Liver (tissue), 3 donors: ENCODE results near the gene CBX5.

Experiments used
- FOXA1 ChIP-seq: IDR thresholded peaks from 2 replicates; pipeline ENCODE4 v1.6.1; 2016; ENCODE audit warnings: antibody characterized with exemption
- JUND ChIP-seq, 2 donors: IDR thresholded peaks; 2 replicates each; pipeline ENCODE4 v1.6.1; 2016; ENCODE audit warnings: antibody characterized with exemption in 2 of 2
- SP1 ChIP-seq: IDR thresholded peaks from 2 replicates; pipeline ENCODE4 v1.6.1; 2018; ENCODE audit warnings: antibody characterized with exemption, mild to moderate bottlenecking
- TAF1 ChIP-seq: conservative IDR thresholded peaks from 2 replicates; pipeline ENCODE4 v1.6.1; 2016; ENCODE audit warnings: antibody characterized with exemption, mild to moderate bottlenecking
- TF ChIP-seq, protein P1 (sequence below): fragments of 150-350 bp; IDR thresholded peaks from 2 replicates; pipeline ENCODE4 v1.5.1; 2017; ENCODE audit warnings: improper control_type of control experiment, low read depth, low read length; ENCODE audit not compliant: missing input control
- TF ChIP-seq, protein P2 (sequence below): IDR thresholded peaks from 2 replicates; pipeline ENCODE4 v1.6.1; 2016; ENCODE audit warnings: antibody characterized with exemption, mild to moderate bottlenecking
- TF ChIP-seq, protein P3 (sequence below): IDR thresholded peaks from 2 replicates; pipeline ENCODE4 v1.6.1; 2016; ENCODE audit warnings: antibody characterized with exemption
- donor health status: healthy.
- donor health status: healthy.

GRCh38 chr12:54240971-54241588, 38.8 kb downstream of the CBX5 start:
- TF ChIP-seq, protein P1, sequence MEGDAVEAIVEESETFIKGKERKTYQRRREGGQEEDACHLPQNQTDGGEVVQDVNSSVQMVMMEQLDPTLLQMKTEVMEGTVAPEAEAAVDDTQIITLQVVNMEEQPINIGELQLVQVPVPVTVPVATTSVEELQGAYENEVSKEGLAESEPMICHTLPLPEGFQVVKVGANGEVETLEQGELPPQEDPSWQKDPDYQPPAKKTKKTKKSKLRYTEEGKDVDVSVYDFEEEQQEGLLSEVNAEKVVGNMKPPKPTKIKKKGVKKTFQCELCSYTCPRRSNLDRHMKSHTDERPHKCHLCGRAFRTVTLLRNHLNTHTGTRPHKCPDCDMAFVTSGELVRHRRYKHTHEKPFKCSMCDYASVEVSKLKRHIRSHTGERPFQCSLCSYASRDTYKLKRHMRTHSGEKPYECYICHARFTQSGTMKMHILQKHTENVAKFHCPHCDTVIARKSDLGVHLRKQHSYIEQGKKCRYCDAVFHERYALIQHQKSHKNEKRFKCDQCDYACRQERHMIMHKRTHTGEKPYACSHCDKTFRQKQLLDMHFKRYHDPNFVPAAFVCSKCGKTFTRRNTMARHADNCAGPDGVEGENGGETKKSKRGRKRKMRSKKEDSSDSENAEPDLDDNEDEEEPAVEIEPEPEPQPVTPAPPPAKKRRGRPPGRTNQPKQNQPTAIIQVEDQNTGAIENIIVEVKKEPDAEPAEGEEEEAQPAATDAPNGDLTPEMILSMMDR = no peak
- TF ChIP-seq, protein P2, sequence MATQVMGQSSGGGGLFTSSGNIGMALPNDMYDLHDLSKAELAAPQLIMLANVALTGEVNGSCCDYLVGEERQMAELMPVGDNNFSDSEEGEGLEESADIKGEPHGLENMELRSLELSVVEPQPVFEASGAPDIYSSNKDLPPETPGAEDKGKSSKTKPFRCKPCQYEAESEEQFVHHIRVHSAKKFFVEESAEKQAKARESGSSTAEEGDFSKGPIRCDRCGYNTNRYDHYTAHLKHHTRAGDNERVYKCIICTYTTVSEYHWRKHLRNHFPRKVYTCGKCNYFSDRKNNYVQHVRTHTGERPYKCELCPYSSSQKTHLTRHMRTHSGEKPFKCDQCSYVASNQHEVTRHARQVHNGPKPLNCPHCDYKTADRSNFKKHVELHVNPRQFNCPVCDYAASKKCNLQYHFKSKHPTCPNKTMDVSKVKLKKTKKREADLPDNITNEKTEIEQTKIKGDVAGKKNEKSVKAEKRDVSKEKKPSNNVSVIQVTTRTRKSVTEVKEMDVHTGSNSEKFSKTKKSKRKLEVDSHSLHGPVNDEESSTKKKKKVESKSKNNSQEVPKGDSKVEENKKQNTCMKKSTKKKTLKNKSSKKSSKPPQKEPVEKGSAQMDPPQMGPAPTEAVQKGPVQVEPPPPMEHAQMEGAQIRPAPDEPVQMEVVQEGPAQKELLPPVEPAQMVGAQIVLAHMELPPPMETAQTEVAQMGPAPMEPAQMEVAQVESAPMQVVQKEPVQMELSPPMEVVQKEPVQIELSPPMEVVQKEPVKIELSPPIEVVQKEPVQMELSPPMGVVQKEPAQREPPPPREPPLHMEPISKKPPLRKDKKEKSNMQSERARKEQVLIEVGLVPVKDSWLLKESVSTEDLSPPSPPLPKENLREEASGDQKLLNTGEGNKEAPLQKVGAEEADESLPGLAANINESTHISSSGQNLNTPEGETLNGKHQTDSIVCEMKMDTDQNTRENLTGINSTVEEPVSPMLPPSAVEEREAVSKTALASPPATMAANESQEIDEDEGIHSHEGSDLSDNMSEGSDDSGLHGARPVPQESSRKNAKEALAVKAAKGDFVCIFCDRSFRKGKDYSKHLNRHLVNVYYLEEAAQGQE = no peak
- TF ChIP-seq SP1 (no peak), JUND (IDR thresholded peaks at IDR 0.05) (no peak), FOXA1 (no peak), TAF1 (no peak)
- TF ChIP-seq, protein P3, sequence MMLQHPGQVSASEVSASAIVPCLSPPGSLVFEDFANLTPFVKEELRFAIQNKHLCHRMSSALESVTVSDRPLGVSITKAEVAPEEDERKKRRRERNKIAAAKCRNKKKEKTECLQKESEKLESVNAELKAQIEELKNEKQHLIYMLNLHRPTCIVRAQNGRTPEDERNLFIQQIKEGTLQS = no peak
